Measurements from ENCODE around the gene KCNJ5.
A peak's percentile ranks its signal among the peaks of the same experiment; 100 is the strongest.

The KCNJ5 gene

DNA sequence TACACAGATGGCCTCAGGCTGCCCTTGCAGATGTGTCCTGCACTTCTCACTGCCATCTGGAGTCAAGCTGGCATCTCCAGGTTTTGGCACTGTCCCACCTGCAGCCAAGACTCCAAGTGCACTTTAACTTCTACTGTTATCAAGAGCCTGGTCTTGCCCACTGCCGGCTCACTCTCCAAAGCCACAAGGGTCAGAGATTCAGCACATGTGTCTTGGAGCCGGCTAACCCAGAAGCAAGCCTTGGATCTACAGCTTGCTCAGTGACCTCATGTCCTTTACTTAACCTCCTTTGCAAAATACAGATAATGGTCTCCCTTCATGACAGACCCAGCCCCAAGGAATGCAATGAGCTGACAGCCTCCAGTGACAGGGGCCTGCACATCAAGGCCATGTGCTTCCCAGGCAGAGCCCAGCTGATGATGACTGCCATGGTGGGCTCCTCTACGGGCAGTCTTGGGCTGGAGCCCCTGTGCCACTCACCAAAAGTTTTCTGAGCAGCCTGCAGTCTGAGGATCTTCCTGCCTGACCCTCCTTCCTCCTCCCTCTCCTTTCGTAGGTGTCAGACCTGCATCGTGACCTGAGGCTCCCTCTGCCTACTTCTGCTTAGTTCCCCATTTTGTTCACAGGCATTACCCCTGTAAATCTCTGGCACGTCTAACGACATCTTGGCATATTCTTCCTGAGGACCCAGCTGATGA, 42.5 kb downstream of the KCNJ5 start:
- no peak for DNase-seq (ENCODE audit: low spot score)

DNA sequence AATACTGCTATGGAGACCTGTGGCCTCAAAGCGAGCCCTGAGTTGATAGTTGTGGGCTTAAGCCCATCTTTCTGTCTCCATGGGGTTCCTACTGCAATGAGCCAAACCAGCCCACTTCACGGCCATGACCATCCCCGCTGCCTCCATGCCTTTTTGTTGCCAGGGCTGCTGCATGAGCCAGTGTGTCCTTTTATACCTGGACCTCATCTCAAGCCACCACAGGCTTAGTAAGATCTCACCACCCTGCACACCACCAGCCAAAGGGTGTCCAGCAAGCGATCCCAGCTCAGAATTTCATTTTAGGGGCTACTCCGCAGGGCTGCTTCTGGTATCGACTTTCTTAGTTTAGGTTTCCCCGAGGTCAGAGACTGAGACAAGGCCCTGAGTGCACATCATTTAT, 43.2 kb downstream of the KCNJ5 start:
- DNase-seq (ENCODE audit: low spot score): no peak

DNA sequence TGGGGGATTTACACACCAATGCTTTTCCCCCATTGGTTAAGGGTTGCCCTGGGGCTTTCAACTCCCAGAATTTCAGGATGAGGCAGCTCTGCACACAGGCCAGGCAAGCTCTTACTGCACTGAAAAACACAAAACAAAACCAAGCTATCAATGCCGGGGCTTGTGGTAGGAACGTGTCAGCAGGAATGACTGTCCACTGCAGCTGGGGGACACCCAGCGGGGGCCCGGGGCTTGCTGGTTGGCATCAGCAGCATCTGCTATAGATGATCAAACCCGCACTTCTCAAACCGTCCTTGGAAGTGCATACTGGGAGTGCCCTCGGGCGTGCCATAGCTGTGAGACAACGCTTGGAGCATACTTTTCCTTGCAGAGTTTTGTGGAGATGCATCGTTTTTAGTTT, 43.8 kb downstream of the KCNJ5 start:
- DNase-seq (ENCODE audit: low spot score): no peak

DNA sequence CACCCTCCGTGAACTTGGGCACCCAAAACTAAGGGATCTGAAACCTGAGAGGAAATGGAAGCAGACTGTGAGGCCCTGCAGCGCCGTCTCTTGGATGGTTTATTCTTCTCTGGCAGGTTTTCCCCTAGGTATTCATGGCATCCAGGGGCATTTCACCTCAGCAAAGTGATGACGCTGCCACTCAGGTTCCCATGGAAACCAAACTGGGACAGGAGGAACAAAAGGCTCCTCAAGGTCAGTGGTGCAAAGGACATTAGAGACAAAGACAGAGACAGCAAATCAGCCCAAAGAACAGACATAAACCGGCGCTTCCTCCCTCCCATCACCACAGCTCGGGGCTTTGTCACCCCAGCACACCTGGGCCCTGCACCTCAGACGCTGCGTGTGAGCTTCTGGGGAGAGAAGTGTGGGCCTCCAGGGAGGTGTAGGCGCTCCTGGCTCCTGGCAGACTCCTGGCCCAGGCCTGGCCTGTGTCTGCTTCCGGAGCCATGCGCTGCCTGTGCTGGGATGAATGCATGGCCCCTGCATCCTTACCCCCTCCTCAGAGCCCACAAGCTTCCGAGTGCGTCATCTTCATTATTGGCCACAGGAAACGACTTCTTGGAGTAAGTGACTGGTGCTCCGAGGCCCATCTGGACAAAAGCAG, 45.6 kb downstream of the KCNJ5 start:
- DNase-seq (ENCODE audit: low spot score): no peak

DNA sequence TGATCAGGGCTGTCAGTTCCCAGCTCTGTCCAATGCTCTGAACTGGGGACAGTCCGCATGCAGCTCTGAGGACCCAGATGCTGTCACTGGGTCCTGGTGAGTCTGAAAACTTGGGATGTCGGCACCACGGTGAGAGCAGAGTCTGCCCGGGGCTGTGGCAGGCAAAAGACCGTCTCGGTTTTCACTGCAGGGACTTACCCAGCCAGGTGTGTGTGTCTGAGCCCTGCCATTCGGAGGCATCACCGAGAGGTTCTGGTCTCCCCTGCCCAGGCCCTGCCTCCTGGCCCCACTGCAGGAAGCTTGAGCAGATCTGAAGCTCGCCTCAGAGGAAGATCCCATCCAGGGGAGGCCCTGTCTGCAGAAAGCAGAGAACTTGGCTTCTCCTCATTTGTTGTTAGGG, 46.3 kb downstream of the KCNJ5 start:
- no peak for DNase-seq (ENCODE audit: low spot score)

DNA sequence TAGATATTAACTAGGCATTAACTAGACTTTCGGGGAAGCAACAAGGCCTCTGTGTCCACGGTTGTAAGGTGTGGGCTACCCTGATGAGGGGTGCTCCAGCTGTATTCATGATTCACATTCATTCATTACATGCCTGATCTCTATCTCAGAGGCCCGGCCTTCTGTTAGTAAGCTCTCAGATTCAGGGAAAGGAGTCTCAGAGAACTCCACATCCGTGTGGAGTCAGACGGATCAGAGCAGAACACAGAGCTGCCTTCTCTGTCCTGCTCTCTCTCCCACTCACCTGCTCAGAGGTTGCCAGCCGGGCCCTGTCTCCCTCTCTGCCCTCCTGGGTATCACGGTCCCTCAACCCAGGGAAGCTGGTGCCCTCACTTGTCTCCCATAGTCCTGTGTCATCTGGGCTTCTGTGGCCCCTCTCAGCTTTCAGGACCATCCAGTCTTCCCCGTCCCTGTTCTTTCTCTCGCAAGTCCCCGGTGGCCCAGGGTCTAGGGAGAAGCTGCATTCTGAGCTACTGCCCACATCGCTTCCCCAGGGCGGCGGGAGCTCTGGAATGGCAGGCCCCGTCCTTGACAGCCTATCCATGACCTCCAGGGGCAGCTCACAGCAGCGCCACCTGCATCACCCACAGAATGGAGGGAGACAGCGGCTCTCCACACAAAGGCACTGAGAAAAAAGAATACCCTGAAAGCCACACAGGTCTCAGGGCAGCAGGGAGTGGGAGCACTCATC, 47.2 kb downstream of the KCNJ5 start:
- DNase-seq (ENCODE audit: low spot score): no peak

DNA sequence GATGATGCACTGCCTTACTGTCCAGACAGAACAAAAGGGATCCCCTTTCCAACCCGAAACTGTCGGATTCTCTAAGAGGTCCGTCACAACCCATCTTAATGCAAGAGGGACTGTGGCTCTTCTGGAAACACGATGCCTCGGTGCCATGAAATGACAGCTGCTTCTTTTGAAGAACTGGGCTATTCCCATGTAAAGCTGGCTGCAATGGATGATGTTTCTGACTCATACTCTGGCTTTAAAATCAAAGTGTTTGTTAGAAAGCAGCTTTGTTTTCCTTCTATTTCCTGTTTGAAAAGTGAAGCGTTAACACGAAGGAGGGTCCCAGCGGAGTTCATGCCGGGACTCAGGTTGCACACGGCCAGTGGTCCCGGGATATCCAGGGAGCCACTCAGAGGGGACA, 48.4 kb downstream of the KCNJ5 start:
- no peak for DNase-seq (ENCODE audit: low spot score)

DNA sequence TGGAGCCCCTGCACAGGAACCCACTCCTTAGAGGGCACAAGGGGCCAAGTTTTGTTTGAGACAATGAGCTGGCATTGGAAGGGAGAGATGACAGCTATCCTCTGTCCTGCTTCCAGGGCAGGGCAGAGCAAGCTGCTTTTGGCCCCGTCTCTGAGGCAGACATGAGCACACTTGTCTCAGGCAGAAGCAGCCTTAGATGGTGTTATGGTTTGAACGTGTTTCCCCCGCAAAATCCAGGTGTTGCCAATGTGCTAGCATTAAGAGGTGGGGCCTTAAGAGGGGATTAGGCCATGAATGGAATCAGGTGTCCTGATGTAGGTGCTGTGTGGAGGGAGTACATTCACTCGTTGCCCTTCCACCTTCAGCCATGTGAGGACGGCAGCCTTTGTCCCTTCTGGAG, 49.0 kb downstream of the KCNJ5 start:
- DNase-seq (ENCODE audit: low spot score): no peak

DNA sequence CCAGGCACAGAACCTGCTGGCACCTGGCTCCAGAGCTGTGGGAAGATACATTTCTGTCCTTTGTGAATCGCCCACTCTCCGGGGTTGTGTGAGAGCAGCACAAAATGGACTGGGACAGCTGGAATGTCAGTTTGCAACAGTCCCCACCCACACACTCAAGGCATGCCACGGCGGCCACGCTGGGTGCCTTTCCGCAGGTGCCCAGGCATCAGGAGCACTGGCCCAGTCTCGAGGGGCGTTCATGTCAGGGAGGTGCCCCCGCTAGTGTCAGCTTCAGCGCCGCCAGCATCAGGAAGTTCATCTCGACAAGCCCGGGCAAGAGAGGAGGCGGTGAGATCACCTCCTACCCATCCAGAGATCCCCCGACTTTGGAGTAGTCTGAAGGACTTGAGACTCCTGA, 49.4 kb downstream of the KCNJ5 start:
- DNase-seq (ENCODE audit: low spot score): no peak

DNA sequence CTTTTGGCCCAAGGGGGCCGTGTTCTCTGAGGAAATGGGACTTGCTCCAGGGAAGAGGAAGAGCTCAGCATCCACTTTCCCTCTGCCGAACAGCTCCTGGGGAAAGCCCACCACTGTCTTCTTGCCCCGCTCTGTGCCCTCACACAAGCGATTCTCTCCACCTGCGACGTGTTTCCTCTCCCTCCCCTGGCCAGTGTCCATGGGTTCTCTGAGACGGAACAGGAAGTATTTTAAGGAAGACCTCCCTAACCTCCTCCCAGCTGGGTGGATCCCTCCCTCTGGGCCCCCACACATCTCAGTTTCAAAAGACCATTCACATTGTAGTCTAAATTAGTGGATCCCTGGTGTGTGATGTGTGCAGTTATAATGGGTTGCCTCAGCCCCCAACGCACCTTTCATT, 50.0 kb downstream of the KCNJ5 start:
- no peak for DNase-seq (ENCODE audit: low spot score)

DNA sequence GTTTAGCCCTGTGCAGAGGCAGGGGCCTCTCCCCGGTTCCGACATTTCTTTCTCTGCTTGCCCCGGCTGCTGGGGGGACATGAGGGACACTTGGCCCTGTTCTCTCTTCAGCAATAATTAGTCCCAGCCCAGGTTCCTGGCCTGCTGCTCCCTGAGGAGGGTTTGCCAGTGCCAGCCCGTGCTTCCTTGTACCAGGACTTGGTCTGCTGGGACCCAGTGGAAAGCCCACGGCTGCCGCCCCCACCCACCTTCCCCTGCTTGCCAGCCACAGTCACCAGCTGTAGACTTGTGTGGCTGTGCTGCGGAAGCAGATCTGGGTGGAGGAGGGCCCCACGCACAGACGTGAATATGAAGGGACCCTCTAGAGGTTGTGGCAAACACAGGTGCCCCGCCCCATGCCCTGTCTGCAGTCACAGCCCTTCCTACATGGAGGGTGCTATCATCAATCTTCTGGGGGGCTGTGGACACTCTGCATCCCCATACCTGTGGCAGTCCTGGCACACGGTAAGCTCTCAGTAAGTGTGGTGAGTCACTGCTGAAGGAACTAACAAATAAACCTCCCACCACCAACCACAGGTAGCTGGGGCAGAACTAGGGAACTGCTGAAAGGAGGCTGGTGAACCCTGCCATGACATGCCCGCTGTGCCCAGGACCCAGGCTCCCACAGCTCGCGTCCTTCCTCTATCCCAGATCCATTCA, 50.6 kb downstream of the KCNJ5 start:
- no peak for DNase-seq (ENCODE audit: low spot score)

DNA sequence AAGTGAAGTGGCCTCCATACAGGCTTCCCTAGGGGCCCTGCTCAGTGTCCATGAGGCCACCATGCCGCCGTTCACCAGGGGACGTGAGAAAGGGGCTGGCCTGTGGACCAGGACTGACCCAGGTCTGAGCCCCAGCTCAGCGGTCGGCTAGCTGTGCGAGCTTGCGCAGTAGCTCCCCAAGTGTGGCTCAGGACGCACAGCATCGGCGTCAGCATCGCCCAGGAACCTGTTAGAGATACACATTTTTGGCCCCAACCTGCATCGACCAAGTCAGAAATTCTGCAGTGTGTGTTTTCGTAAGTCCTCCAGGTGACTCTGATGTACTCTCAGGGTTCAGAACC, 51.1 kb downstream of the KCNJ5 start:
- DNase-seq (ENCODE audit: low spot score): no peak

DNA sequence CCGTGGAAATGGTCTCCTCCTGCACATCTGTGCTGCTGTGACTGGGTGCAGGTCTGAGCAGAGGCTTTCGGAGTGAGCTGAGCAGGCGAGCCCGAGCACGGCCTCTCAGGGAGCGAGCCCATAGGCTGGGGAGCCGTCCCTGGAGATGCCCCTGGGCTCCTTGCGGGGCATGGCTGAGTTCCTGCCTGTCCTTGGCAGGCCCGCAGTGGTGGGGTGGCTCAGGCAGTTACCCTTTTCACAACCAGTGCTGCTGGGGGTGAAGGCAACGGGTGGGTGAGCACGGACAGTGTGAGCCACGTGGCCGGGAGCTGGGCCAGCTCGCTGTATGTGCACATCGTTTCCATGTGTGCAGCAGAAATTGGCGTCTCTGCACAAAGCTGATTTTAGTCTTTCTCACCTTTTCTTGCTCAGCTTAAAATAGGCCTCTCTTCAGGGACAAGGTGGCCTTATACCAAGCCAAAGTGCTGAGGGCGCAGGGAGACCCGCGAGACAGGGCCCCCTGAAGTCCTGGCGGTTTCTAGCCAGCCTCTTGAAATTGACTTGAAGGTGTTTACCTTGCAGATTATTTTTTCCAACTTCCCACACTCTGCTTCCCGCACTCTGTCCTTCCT, 51.8 kb downstream of the KCNJ5 start, which contains the start of gene TP53AIP1:
TSS of gene TP53AIP1 (minus strand) at position 55 of the 611 bp plus-strand sequence. CDS start 5,053 bp downstream, outside the sequence.
- DNase-seq (ENCODE audit: low spot score): no peak

DNA sequence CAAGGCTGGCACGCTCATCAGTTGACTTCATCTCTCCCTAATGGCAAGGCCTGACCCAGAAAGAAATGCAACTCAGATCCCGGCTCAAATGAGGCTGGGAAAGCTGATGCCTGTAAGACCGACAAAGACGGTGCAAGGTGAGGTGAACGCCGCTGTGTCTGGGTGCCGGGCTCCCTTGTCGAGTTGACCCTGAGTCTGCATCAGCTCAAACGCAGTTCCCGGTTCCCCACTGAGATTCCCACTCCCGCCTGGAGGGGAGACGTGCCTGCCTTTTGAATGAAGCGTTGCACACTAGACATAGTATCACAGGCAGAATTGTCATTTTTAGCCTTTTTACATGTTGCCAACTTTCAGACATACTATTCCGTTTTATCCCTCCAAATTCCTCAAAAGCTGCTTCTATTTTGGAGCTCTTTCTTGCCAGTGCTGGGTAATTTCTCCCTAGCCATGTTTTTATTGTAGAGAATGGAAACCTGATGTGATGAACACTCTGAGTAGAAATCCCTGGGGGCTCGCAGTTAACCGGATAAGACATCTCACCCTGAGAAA, 52.3 kb downstream of the KCNJ5 start:
- no peak for DNase-seq (ENCODE audit: low spot score)

DNA sequence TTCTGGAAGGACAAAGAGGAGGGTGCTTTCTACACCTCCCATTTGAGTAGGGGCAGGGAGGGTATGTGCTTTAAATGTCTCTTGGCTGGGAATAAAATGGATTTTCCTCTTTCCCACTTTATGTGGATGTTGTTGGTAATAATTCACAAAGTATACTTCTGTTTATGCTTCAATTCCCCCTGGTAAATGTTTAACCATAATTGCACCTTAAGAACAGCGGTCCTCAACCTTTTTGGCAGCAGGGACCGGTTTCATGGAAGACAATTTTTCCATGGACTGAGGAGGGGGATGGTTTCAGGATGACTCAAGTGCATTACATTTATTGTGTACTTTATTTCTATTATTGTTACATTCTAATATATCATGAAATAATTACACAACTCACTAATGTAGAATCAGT, 55.5 kb downstream of the KCNJ5 start:
- no peak for DNase-seq (ENCODE audit: low spot score)

DNA sequence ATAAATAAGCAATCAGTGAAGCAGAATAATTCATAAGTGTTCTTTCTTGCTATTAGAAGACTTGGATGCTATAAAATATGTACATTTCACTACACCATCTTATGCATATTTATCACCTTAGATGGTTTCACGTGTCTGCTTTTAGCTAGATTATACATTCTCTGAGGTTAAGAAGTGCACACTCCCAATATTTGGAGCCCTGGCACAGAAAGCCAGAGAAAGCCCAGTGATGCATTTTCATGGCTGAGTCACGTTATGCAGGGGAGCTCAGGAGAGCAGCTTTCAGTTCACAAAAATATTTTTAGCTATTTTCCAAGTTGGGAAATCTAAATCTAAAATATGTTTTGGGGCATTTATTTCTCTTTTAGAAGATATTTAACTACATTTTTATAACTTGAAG, 56.6 kb downstream of the KCNJ5 start:
- no peak for DNase-seq (ENCODE audit: low spot score)

DNA sequence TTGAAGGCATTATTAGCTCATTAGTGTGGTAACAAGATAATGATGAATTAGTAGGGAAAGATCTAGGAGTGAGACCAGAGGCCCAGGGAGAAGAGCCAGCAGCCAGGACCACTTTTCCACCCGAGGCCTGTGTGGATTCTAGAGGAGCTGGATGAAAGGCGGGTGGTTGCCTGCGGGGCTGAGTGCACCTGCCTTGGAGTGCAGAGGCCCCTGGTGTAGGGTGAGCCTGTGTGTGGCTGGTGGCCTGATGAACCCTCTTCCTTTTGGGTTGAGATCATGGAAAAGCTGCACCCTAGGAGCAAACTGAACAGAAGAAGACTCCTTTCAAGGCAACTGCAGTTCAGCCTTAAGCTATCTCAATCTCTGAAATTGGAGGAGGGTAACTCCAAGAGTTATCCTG, 57.4 kb downstream of the KCNJ5 start:
- DNase-seq (ENCODE audit: low spot score): no peak

DNA sequence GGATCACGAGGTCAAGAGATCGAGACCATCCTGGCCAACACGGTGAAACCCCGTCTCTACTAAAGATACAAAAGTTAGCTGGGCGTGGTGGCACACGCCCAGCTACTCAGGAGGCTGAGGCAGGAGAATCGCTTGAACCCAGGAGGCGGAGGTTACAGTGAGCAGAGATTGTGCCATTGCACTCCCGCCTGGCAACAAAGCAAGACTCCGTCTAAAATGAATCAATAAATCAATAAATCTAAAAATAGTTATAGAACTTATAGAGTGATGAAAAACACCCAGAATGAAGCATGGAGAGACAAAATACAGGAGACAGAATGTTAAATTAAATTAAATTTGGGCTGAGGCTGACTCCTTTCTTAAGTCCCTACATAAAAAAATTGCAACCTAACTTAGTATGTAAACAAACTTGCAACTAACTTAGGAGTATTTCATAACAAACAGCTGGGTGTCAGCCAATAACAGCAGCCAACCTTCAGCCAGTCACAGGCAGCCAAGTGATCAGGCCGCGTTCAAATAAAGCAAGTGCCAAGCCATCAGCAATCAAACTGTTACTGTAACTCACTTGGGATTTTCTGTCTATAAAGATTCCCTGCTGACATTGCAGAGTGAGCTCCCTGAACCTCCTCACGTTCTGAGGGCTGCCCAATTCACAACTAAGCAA, 58.8 kb downstream of the KCNJ5 start:
- DNase-seq (ENCODE audit: low spot score): no peak

DNA sequence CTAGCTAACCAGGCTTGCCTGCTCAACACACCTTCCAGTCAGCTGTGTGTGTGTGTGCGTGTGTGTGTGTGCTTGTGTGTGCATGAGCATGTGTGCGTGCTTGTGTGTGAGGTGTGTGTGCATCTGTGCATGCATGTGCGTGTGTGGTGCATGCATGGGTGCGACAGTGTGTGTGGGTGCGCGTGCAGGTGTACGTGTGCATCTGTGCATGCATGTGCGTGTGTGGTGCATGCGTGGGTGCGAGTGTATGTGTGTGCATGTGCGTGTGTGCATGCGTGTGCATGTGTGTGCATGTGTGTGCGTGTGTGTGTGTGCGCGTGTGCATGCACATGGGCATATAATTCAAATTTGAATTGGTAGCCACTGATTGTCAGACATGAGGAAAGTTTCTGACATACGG, 62.0 kb downstream of the KCNJ5 start:
- no peak for DNase-seq (ENCODE audit: low spot score)

DNA sequence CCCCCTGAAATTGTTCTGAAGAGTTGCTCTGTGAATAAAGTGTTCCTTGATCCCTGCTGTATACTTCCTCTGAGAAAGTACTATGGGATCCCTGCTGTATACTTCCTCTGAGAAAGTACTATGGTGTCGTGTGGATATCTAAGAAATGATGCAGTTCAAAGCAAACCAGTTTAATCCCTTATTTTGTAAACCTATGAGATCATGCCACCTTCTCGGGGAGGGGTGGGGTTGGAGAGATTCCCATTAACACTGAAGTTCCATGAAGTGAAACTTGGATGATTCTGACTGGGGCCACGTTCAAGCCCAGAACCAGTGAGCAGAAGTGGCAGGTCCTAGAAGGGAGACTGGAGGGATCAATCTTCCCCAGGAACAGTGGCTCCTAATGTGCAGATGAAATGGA, 64.5 kb downstream of the KCNJ5 start:
- DNase-seq (ENCODE audit: low spot score): no peak

DNA sequence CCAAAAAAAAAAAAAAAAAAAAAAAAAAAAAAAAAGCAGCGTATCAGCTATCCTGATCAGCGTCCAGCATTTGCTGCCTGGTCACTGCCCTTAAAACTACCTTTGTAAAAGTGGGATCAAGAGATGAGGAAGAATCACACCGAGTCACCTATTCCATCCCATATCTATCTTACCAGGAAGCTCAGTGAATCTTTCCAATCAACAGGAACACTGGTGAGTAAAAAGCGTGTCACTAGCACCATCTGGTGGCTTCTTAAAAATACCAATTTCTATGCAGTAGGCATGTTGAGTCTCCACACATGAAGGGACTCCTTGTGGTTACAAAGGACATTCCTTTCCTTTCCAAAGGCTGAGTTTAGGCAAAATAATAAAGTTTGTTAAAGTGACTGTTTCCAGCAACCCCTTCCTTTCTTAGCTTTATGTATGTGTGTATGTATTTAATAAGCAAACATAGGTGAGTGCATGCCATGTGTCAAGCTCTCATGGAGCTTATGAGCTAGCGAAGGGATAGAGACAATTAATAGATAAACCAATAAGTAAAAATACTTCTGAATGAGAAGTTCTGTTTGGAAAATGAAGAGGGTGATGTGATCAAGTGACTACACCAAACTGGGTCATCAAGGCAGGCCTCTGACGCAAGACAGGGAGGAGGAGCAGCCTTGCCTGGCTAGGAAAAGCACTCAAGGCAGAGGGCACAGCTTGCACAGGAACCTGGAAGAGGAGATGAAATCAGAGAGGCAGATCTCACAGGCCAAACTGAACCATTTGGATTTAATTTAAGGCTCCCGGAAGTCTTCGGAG, 65.4 kb downstream of the KCNJ5 start:
- peak; percentile 78 for DNase-seq (ENCODE audit: low spot score)
